ENCODE data around the gene ST8SIA5. TPM values are rescaled to one million over a fixed set of nuclear protein-coding genes. Genes with fewer than 3 reads are reported as not detected.

The ST8SIA5 gene
- total RNA-seq, 2 donors from 2014 or later: 5.9 to 6.7 TPM

DNA sequence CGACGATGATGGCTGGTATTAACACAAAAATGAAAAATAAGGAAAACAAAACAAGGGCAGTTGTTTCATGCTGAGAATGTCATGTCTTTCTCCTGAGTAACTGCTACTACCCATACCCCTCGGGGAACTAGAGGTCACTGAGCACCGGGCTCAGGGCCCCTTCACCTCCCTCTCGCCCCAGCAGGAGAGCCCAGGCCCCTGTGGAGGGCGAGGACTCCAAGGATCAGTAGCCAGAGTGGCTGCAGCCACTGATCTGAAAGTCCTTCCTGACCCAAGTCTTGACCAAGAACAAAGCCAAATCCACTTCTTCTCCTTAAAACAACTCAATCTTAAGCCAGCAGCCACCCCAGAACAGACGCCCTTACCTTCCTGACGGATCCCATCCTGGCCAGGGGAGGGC lies 25.5 kb downstream of the ST8SIA5 start:
- Histone ChIP-seq H3K4me1 (no peaks in the 10 kb centered on the region), H3K27ac (no peak overlapping the region), H3K9me3 (peaks cover 0 to 19% of the 10 kb centered on the region in 2 donors), H3K36me3 (no peaks in the 10 kb centered on the region), H3K27me3 (no peaks in the 10 kb centered on the region), H3K4me3 (no peak overlapping the region)
- TF ChIP-seq, protein P1, sequence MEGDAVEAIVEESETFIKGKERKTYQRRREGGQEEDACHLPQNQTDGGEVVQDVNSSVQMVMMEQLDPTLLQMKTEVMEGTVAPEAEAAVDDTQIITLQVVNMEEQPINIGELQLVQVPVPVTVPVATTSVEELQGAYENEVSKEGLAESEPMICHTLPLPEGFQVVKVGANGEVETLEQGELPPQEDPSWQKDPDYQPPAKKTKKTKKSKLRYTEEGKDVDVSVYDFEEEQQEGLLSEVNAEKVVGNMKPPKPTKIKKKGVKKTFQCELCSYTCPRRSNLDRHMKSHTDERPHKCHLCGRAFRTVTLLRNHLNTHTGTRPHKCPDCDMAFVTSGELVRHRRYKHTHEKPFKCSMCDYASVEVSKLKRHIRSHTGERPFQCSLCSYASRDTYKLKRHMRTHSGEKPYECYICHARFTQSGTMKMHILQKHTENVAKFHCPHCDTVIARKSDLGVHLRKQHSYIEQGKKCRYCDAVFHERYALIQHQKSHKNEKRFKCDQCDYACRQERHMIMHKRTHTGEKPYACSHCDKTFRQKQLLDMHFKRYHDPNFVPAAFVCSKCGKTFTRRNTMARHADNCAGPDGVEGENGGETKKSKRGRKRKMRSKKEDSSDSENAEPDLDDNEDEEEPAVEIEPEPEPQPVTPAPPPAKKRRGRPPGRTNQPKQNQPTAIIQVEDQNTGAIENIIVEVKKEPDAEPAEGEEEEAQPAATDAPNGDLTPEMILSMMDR (IDR thresholded peaks at IDR 0.05): no peak
- no peak for DNase-seq (ENCODE audit: low spot score)

DNA sequence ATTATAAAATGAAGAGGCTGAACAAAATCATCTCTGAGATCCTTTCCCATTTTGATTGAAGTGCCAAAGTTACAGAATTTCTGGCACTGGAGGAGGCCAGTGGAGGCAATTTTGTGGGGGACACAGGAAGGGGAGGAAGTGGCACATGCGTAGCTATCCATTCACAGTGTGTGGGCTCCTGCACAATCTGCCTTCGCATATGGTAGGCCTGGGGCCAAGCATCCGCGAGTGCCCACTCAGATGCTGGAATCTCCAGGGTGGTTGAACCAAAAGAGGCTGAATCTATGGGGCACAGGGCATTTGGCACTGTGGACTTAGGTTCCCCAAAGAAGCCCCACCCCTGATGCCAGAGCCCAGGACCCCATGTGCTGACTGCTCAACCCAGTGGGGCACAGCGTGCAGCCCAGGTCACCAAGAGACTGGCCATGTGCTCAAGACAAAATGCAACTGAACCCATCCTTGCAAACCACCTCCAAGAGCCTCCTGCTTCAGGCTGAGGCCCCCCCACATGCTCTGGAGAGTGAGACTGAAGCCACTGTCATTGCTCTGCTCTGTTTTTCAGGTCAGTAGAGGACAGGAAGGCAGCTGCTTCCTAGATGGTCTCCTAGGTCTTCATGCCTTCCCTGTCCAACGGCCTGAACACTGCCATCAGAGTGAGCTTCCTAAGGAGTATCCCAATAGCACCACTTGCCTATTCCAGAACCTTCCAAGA lies 28.5 kb downstream of the ST8SIA5 start:
- peak; percentile 51 for DNase-seq (ENCODE audit: low spot score)
- Histone ChIP-seq H3K4me1 (no peaks in the 10 kb centered on the region), H3K27ac (no peak overlapping the region), H3K4me3 (no peak overlapping the region), H3K9me3 (peaks cover 0 to 19% of the 10 kb centered on the region in 2 donors), H3K27me3 (no peaks in the 10 kb centered on the region), H3K36me3 (no peaks in the 10 kb centered on the region)
- TF ChIP-seq, protein P1 (IDR thresholded peaks at IDR 0.05): no peak

DNA sequence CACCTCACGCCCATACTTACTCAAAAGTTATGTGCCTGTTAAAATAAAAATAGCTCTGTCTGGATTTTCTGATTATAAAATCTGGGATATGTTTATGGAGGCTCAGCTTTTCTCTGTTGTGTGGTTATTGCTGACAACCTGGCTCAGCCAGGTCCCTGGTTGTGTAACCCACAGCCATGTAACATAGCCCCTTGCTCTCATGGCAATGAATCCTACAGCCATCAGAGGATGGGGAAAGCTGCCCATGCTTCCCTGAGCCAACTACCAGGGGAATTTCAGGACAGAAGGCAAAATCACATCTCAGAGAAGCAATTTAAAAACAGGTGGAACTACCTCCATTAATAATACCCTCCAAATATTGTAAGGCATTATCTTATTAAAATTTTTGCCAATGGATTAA lies 29.7 kb downstream of the ST8SIA5 start:
- no peak overlapping the region for H3K27ac ChIP-seq
- peaks cover 0 to 19% of the 10 kb centered on the region in 2 donors for H3K9me3 ChIP-seq
- TF ChIP-seq, protein P1 (IDR thresholded peaks at IDR 0.05): no peak
- DNase-seq (ENCODE audit: low spot score): no peak
- H3K36me3 ChIP-seq: no peaks in the 10 kb centered on the region
- H3K27me3 ChIP-seq: no peaks in the 10 kb centered on the region
- H3K4me3 ChIP-seq: no peak overlapping the region
- no peaks in the 10 kb centered on the region for H3K4me1 ChIP-seq

DNA sequence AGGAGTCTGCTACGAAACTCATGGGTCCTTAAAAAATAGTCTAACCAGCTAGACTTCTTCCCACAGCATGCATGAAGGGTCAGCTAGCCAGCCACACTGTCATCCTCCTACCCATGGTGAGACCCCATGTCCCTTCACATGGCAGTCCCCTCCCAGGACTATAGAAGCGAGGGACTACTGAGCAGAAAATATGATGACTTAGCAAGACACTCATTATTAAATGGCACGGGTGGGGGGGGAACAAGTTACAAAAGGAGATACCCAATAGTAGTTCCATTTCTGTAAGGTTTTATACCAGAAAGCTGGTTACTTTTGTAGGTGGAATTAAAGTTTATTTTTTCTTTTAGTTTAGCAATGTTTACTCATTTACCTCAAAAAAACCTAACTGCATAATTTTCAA lies 31.5 kb downstream of the ST8SIA5 start:
- no peak for DNase-seq (ENCODE audit: low spot score)
- peaks cover 0 to 10% of the 10 kb centered on the region in 2 donors for H3K9me3 ChIP-seq
- H3K36me3 ChIP-seq: no peaks in the 10 kb centered on the region
- H3K27ac ChIP-seq: no peak overlapping the region
- H3K4me3 ChIP-seq: no peak overlapping the region
- H3K27me3 ChIP-seq: no peaks in the 10 kb centered on the region
- H3K4me1 ChIP-seq: no peaks in the 10 kb centered on the region
- TF ChIP-seq, protein P1 (IDR thresholded peaks at IDR 0.05): no peak

DNA sequence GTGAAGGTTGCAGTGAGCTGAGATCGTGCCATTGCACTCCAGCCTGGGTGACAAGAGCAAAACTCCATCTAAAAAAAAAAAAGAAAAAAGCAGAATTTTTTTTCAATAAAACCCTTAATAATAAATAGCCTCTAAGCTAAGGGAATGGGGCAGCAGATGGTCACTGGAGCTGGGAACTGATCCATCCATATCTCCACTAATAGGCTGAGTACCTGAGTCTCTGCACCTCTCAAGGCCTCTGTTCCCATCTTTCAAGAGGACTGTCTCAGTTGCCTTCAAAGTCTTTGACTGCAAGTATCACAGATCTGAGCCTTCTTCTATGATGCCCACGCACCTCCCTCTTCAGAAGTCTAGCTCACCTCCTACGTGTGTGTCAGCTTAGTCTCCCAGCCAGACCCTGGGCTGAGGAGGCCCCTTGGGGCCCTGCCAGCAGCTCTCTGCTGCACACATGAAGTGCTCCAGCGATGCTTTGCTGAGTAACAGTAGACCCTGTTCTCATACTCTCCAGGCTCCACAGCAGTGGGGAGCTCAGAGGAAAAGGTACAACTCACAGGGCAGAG lies 32.9 kb downstream of the ST8SIA5 start:
- no peak overlapping the region for H3K27ac ChIP-seq
- no peaks in the 10 kb centered on the region for H3K36me3 ChIP-seq
- peaks cover 0 to 5% of the 10 kb centered on the region in 2 donors for H3K4me1 ChIP-seq
- no peaks in the 10 kb centered on the region for H3K27me3 ChIP-seq
- peak; percentile 50 for DNase-seq (ENCODE audit: low spot score)
- no peaks in the 10 kb centered on the region for H3K9me3 ChIP-seq
- no peak overlapping the region for H3K4me3 ChIP-seq
- TF ChIP-seq, protein P1 (IDR thresholded peaks at IDR 0.05): no peak

Data from right atrium auricular region (tissue), 2 donors.